Activated naive CD4-positive, alpha-beta T cell treated with anti-CD3 and anti-CD28 coated beads, Interleukin-2, amount 10 ng/mL, durations not matched to agents 7 days and 5 days (primary cell): ENCODE results near the gene BEND5.

ENCODE experiments used
- CTCF ChIA-PET: fragments of 350-600 bp; sonication (Branson Sonifier 250); formaldehyde crosslinking; loops from one replicate; lab custom pipeline; 2021; ENCODE audit warnings: antibody characterized with exemption; lab: Charles Lee
- DNase-seq: peaks from one replicate; pipeline ENCODE4 v3.0.0-alpha.2; 2020
- H3K27ac Mint-ChIP-seq: one replicate; pipeline ENCODE4 v1.8.0; 2021; ENCODE audit warnings: mild to moderate bottlenecking, moderate library complexity, mixed read lengths
- H3K27me3 Mint-ChIP-seq: one replicate; pipeline ENCODE4 v1.8.0; 2021; ENCODE audit warnings: mild to moderate bottlenecking, mixed read lengths
- H3K36me3 Mint-ChIP-seq: one replicate; pipeline ENCODE4 v1.8.0; 2021; ENCODE audit warnings: mixed read lengths
- H3K4me1 Mint-ChIP-seq: one replicate; pipeline ENCODE4 v1.8.0; 2021; ENCODE audit warnings: mixed read lengths
- H3K4me3 Mint-ChIP-seq: one replicate; pipeline ENCODE4 v1.8.0; 2021; ENCODE audit warnings: mild to moderate bottlenecking, moderate library complexity, mixed read lengths
- H3K9me3 Mint-ChIP-seq: one replicate; pipeline ENCODE4 v1.8.0; 2021; ENCODE audit warnings: mixed read lengths

BEND5 gene

GRCh38 chr1:48750109-48750508 lies 26.6 kb downstream of the BEND5 start:
- CTCF ChIA-PET: no interaction called here
- H3K27ac Mint-ChIP-seq: no peak overlapping the region
- peaks cover 4% of the 10 kb centered on the region for H3K27me3 Mint-ChIP-seq
- H3K36me3 Mint-ChIP-seq: no peaks in the 10 kb centered on the region
- DNase-seq: no peak
- H3K9me3 Mint-ChIP-seq: no peaks in the 10 kb centered on the region
- H3K4me1 Mint-ChIP-seq: no peaks in the 10 kb centered on the region
- H3K4me3 Mint-ChIP-seq: no peak overlapping the region

- CTCF ChIA-PET: no interaction called here
- H3K27ac Mint-ChIP-seq: no peak overlapping the region
- H3K27me3 Mint-ChIP-seq: peaks cover 4% of the 10 kb centered on the region
- DNase-seq: no peak
- H3K36me3 Mint-ChIP-seq: no peaks in the 10 kb centered on the region
- H3K4me1 Mint-ChIP-seq: no peaks in the 10 kb centered on the region
- no peak overlapping the region for H3K4me3 Mint-ChIP-seq
- no peaks in the 10 kb centered on the region for H3K9me3 Mint-ChIP-seq
Observed at GRCh38 chr1:48749068-48749467, 27.6 kb downstream of the BEND5 start.

- no peaks in the 10 kb centered on the region for H3K9me3 Mint-ChIP-seq
- no peaks in the 10 kb centered on the region for H3K4me1 Mint-ChIP-seq
- no peaks in the 10 kb centered on the region for H3K36me3 Mint-ChIP-seq
- H3K27me3 Mint-ChIP-seq: peaks cover 4% of the 10 kb centered on the region
- CTCF ChIA-PET: no interaction called here
- H3K27ac Mint-ChIP-seq: no peak overlapping the region
- DNase-seq: no peak
- no peak overlapping the region for H3K4me3 Mint-ChIP-seq
Observed at GRCh38 chr1:48746906-48747305, 29.8 kb downstream of the BEND5 start.

GRCh38 chr1:48744032-48744431 lies 32.7 kb downstream of the BEND5 start:
- H3K4me3 Mint-ChIP-seq: no peak overlapping the region
- DNase-seq: no peak
- no peaks in the 10 kb centered on the region for H3K4me1 Mint-ChIP-seq
- no peaks in the 10 kb centered on the region for H3K36me3 Mint-ChIP-seq
- no peak overlapping the region for H3K27ac Mint-ChIP-seq
- H3K9me3 Mint-ChIP-seq: no peaks in the 10 kb centered on the region
- CTCF ChIA-PET: interaction anchor here (1.1 kb wide), 1 partner anchor 67 kb away, joined by 3 read pairs; no protein-coding TSS in a partner anchor
- peaks cover 4% of the 10 kb centered on the region for H3K27me3 Mint-ChIP-seq

- no peak for DNase-seq
- CTCF ChIA-PET: interaction anchor here (1.1 kb wide), 1 partner anchor 66 kb away, joined by 3 read pairs; no protein-coding TSS in a partner anchor
- Mint-ChIP-seq H3K36me3 (no peaks in the 10 kb centered on the region), H3K27me3 (peaks cover 3% of the 10 kb centered on the region), H3K9me3 (no peaks in the 10 kb centered on the region), H3K4me3 (no peak overlapping the region), H3K27ac (no peak overlapping the region), H3K4me1 (no peaks in the 10 kb centered on the region)
Observed at GRCh38 chr1:48743480-48743879, 33.2 kb downstream of the BEND5 start.

- Mint-ChIP-seq H3K27me3 (no peaks in the 10 kb centered on the region), H3K9me3 (no peaks in the 10 kb centered on the region), H3K27ac (no peak overlapping the region), H3K36me3 (no peaks in the 10 kb centered on the region), H3K4me1 (no peaks in the 10 kb centered on the region), H3K4me3 (no peak overlapping the region)
- CTCF ChIA-PET: no interaction called here
- DNase-seq: no peak
Observed at GRCh38 chr1:48741380-48741779, 35.3 kb downstream of the BEND5 start.

GRCh38 chr1:48740621-48741020 lies 36.1 kb downstream of the BEND5 start:
- H3K27me3 Mint-ChIP-seq: no peaks in the 10 kb centered on the region
- no peak overlapping the region for H3K4me3 Mint-ChIP-seq
- H3K36me3 Mint-ChIP-seq: no peaks in the 10 kb centered on the region
- no peak for DNase-seq
- CTCF ChIA-PET: no interaction called here
- H3K27ac Mint-ChIP-seq: no peak overlapping the region
- H3K4me1 Mint-ChIP-seq: no peaks in the 10 kb centered on the region
- no peaks in the 10 kb centered on the region for H3K9me3 Mint-ChIP-seq

GRCh38 chr1:48739091-48739490 lies 37.6 kb downstream of the BEND5 start:
- H3K27me3 Mint-ChIP-seq: no peaks in the 10 kb centered on the region
- CTCF ChIA-PET: no interaction called here
- H3K4me3 Mint-ChIP-seq: no peak overlapping the region
- no peak for DNase-seq
- H3K36me3 Mint-ChIP-seq: peaks cover 4% of the 10 kb centered on the region
- no peaks in the 10 kb centered on the region for H3K4me1 Mint-ChIP-seq
- H3K27ac Mint-ChIP-seq: no peak overlapping the region
- no peaks in the 10 kb centered on the region for H3K9me3 Mint-ChIP-seq

GRCh38 chr1:48738356-48738755 lies 38.3 kb downstream of the BEND5 start:
- CTCF ChIA-PET: no interaction called here
- no peak for DNase-seq

GRCh38 chr1:48735796-48736195 lies 40.9 kb downstream of the BEND5 start:
- CTCF ChIA-PET: no interaction called here
- Mint-ChIP-seq H3K27me3 (no peaks in the 10 kb centered on the region), H3K9me3 (no peaks in the 10 kb centered on the region), H3K4me1 (no peaks in the 10 kb centered on the region), H3K36me3 (peaks cover 4% of the 10 kb centered on the region), H3K27ac (no peak overlapping the region), H3K4me3 (no peak overlapping the region)
- DNase-seq: no peak

More at GRCh38 chr1:48738356-48738755, 38.3 kb downstream of the BEND5 start:
- Mint-ChIP-seq H3K9me3 (no peaks in the 10 kb centered on the region), H3K27ac (no peak overlapping the region), H3K4me3 (no peak overlapping the region), H3K4me1 (no peaks in the 10 kb centered on the region), H3K27me3 (no peaks in the 10 kb centered on the region), H3K36me3 (peaks cover 4% of the 10 kb centered on the region)

GRCh38 chr1:48730164-48730910 lies 46.4 kb downstream of the BEND5 start:
- no peak overlapping the region for H3K27ac Mint-ChIP-seq
- CTCF ChIA-PET: interaction anchor here (1.4 to 1.7 kb wide), 2 partner anchors 33 to 53 kb away, joined by 4 to 5 read pairs; no protein-coding TSS in a partner anchor
- no peak for DNase-seq
- no peaks in the 10 kb centered on the region for H3K4me1 Mint-ChIP-seq
- H3K36me3 Mint-ChIP-seq: peaks cover 4% of the 10 kb centered on the region
- H3K9me3 Mint-ChIP-seq: no peaks in the 10 kb centered on the region
- no peak overlapping the region for H3K4me3 Mint-ChIP-seq
- no peaks in the 10 kb centered on the region for H3K27me3 Mint-ChIP-seq

- H3K27me3 Mint-ChIP-seq: no peaks in the 10 kb centered on the region
- CTCF ChIA-PET: no interaction called here
- H3K9me3 Mint-ChIP-seq: no peaks in the 10 kb centered on the region
- H3K27ac Mint-ChIP-seq: no peak overlapping the region
- no peaks in the 10 kb centered on the region for H3K4me1 Mint-ChIP-seq
- no peak overlapping the region for H3K4me3 Mint-ChIP-seq
- DNase-seq: no peak
- no peaks in the 10 kb centered on the region for H3K36me3 Mint-ChIP-seq
Observed at GRCh38 chr1:48728584-48728983, 48.1 kb downstream of the BEND5 start.

- CTCF ChIA-PET: no interaction called here
- Mint-ChIP-seq H3K4me3 (no peak overlapping the region), H3K9me3 (no peaks in the 10 kb centered on the region), H3K27ac (no peak overlapping the region), H3K36me3 (no peaks in the 10 kb centered on the region), H3K27me3 (no peaks in the 10 kb centered on the region), H3K4me1 (no peaks in the 10 kb centered on the region)
- no peak for DNase-seq
Observed at GRCh38 chr1:48726557-48727215, 50.0 kb downstream of the BEND5 start.

- no peaks in the 10 kb centered on the region for H3K36me3 Mint-ChIP-seq
- H3K4me1 Mint-ChIP-seq: no peaks in the 10 kb centered on the region
- H3K27me3 Mint-ChIP-seq: no peaks in the 10 kb centered on the region
- no peak for DNase-seq
- H3K9me3 Mint-ChIP-seq: no peaks in the 10 kb centered on the region
- CTCF ChIA-PET: no interaction called here
- no peak overlapping the region for H3K27ac Mint-ChIP-seq
- H3K4me3 Mint-ChIP-seq: no peak overlapping the region
Observed at GRCh38 chr1:48726139-48726538, 50.6 kb downstream of the BEND5 start.
